GM18870 (cell line): ENCODE results near the gene GALK2.
"Not testable (repeated sequence)": the region's sequence is repeated elsewhere in the genome, so short reads cannot be mapped to it uniquely, and the experiment has no call there.

Experiments used
- ATAC-seq: cut with Tn5 transposase; IDR thresholded peaks from one replicate; pipeline ENCODE4 v1.9.1; 2021; ENCODE audit warnings: moderate library complexity; ENCODE audit not compliant: unreplicated experiment

GALK2 gene

DNA sequence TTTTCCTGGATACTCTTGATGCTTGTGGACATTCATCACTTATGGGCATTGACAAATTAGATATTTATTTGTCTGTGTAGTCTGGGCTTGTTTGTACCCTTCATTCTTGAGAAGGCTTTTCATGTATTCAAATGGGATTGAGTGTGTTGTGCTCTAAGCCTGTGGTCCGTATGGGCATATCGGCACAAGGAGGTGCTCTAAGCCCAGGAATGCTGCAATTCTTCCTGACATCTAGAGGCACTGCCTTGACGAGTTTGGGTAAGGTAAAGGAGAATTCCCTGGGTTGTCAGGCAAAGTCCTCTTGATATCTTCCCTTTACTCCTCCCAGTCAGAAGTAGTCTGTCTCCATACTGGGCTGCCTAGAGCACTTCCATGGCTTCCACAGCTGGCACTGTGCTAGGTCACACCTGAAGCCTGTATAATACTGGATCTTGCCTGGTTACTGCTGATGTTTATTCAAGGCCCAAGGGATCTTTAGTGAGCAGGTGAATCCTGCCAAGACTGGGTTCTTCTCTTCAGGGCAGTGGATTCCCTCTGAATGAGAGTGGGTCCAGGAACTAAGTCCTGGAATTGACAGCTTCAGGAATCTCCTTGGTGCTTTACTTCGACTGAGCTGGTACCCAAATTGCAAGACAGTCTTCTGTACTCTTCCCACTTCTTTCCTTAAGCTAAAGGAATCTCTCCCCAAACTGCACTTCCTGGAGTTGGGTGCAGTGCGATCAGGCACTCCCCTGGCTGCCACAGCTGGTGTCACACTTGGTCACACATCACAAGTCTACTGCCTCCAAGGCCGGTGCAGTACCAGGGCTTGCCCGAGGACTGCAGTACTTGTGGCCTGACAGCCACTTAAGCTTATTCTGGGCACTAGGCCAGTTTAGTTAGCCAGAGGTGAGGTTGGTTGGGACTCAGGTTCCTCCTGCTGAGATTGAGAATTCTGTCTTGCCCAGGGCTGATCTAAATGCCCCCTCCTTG lies 46.0 kb downstream of the GALK2 start:
- peak; percentile 98 for ATAC-seq

GRCh38 chr15:49223536-49224274 lies 53.7 kb downstream of the GALK2 start:
- ATAC-seq, result no peak

DNA sequence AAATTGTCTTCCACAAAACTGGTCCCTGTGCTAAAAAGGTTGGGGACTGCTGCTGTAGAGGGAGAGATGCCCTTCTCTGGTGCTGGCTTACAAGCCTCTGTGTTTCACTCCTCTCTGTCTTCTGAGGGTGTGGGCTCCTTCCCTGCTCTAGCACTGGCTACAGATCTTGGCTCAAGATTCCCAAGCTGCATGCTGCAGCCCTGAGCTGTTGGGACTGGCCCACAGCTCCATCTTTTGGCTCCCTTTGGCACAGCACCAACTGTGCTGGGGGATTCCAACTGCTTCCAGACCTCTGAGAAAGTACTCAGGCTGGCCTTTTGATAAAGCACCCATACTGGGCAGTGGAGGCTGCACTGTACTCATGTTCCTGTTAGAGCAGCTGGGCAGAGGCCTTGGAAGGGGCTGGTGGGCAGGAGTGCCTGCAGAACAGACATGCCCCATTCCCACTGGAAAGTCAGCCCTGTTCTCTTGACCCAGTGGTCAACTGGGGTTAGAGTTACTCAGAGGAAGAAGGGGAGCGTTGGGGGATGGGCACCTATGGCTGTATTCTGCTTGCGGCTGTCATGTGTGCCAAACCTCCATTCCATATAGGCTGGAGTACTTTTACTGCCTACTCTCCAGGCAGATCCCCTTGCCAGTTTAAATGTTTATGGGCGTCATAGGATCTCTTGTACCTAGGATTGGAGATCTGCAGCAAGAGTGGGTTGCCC lies 55.7 kb downstream of the GALK2 start:
- ATAC-seq, result no peak

DNA sequence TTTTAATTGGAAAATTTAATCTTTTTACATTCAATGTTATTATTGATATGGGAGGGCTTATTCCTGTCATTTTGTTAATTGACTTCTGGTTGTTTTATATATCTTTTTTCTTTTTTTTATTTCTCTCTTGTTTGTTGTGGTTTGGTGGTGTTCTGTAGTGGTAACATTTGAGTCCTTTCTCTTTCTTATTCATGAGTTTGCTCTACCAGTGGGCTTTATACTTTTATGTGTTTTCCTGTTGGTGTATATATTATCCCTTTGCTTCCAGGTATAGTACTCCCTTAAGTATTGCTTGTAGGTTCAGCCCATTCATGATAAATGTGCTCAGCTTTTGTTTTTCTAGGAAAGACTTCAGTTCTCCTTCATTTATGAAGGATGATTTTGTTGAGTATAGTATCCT lies 57.6 kb downstream of the GALK2 start:
- ATAC-seq, result no peak

DNA sequence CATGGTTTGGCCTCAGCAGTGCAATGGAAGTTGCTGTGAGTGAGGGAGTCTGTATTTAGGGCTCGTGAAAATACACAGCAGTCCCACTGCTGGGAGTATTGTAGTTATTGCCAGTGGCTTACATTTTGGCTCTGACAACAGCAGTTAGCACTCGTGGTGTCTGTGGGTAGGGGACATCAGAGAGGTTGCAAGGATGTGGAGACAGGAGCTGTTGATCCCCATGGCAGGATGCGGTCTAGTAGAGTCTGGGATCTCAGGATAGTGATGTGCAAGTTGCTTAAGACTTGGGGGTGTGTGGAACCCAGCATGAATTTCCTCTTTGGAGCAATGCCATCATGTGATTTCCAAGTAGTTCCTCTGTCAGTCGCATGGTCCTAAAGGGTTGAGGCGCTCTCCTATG lies 59.9 kb downstream of the GALK2 start:
- ATAC-seq, result no peak

GRCh38 chr15:49232236-49232806 lies 62.3 kb downstream of the GALK2 start:
- no peak for ATAC-seq

DNA sequence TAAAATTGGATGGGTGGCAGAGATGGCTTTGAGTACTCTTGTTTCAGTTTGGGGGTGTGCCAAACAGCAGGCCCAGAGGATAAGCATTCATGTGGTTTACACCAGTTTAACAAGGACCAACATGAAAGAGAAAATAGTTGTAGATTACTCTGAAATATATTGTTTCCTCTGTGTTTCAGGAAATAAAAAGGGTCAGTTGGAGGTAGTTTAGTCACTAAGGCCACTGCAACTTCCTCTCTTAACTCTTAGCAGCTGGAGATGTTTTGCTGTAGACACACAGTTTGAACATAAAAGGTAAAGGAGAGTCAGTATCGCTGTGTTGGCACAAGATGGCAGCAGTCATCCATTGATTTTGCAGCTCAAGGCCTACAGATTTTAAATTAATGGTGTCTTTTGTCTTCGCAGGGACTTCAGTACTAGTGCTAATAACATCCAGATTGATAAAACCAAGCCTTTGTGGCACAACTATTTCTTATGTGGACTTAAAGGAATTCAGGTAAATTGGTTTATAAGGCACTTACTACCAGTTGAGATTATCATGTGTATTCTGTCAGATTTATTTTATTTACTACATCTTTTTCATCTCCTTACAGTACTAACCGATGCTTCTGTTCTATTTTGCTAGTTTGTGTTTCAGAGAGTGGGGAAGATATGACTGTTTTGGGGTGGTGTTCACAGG lies 65.5 kb downstream of the GALK2 start:
- ATAC-seq, result peak; percentile 91

DNA sequence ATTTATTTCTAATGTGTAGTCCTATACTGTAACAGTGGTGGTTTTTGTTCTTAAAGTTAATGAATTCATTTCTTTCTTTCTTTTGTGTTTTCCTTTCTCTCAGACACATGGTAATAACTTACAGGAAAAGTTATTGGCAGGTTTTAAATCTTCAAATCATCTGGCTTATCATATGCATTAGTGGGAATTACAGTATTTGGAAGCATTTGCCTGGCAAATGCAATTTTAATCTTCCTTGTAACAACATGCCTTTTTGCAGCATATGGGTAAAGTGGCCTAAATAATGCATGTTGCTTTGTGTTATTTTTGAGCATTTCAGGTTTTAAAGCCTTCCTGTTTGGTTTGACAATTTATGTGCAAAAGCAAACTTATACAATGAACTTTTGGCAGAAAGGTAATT lies 66.8 kb downstream of the GALK2 start:
- no peak for ATAC-seq

DNA sequence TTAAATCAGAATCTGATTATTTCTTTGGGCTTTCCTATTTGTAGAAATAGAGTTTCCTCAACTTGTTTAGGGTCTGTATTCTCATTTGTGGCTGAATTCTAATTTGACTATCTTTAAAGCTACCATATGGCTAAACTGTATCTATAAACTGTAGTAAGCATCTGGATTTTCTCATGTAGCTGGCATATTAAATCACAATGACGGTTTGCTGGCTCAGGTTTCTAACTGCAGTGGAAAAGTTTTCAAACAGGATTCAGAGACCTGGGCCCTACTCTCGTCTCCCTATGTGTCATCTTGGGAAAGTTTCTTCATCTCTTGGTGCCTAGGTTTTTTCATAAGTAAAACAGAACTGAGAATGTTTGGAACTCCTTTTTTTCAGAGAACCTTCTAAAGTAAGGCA lies 68.3 kb downstream of the GALK2 start:
- no peak for ATAC-seq

DNA sequence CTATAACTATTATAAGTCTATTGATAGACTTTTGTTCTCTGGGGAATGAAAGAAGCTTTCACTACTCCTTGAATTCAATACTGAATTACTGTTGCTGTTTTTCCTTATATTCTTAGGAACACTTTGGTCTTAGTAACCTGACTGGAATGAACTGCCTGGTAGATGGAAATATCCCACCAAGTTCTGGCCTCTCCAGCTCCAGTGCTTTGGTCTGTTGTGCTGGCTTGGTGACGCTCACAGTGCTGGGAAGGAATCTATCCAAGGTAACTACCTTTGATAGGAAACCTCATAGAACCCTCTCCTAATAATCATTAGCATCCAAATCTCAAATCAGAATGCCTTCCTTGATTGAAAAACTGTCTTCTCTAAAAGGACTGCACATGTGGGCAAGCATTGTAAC lies 69.1 kb downstream of the GALK2 start:
- ATAC-seq, result no peak

GRCh38 chr15:49242820-49243219 lies 72.8 kb downstream of the GALK2 start:
- no peak for ATAC-seq

DNA sequence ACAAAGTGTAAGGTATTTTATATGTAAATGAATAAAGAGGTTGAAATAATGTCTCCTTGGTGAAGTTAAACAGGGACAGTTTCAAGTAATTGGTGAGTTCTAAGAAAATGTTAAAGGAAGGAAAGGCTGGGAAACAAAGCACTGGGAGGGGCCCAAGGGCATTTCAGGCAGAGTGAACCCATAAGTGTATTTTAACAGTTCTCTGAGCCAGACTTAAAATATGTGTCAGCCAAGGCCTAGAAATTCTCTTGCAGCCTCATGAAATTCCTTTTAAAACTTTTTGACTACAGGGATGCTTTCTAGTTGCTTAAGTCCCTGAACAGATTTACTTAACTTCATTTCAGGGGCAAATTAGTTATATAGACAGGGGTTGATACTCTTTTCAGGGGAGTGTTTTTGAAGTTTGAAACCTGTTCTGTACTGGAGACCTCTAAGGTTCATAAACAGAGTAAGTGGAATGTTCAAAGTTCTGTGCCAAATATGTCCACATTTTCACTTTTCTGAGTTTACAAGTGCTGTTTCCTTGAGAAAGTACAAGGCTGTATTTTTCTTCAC lies 77.6 kb downstream of the GALK2 start:
- ATAC-seq, result no peak

DNA sequence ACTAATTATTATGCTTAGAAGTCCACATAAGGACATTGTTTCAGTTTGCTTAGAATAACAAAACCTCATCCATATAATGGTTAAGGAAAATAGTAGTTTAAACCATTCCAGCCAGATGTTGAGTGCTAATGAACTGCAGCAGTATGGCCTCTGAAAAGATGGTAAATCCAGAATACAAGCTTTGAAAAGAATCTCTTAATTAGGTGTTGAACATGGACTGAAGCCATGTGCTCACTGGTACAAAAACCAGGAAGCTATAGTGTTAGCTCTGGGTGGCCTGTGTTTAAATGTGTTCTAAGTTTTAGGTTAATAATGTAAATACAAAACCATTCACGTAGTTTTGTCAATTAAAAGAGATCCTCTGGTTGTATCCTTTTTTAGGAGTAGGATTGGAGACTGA lies 78.2 kb downstream of the GALK2 start:
- ATAC-seq, result no peak

DNA sequence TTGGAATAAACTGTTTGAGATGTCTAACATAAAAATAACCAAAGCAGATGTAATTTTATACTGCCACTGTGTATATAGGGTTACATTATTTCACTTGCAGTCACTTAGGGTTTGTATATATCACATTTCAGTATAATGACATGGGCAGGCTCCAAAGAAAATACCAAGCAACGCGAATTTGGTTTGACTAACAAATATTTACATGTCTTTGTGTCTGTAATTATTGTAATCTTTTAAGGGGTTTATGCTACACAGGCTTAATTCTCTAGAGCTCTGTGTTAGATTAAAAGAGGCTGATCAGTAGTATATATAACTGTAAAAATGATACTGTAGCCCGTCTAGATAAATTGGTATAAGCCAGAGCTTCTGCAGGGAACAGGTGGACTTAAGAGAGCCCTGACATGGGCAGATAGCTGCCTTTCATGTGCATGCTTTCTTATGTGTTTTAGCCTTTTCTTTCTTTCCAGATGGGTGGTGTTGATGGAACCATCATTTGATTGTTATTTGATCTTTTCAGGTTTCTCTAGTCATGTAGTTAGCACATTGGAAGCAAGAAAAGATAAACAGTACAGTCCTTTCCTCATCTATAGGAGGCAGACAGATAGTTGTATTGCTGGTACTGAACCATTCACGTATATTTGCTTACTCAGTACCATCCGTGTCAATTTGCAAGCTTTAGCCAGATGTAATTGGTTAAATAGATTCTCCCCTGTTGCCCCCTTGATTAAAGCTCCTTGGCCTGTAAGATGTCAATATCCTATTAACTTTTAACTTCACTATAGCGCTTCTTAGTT lies 86.1 kb downstream of the GALK2 start:
- no peak for ATAC-seq

GRCh38 chr15:49265117-49265516 lies 95.1 kb downstream of the GALK2 start:
- not testable (repeated sequence) for ATAC-seq

DNA sequence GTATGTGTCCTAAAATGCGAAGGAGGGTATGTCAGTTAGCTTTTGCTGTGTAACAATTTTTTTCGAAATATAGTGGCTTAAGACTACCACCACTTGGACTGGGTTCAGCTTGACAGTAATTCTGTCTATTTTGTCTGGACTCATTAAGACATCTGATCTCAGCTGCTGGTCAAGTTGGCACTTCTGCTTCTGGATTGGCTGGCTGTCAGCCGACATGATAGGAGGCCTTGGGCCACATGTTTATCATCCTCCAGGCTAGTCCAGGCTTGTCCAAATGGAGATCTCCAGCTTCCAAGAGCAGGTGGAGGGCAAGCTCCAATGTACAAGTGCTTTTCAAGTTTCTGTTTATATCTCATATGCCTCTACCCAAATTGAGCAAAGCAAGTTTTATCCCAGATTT lies 95.9 kb downstream of the GALK2 start:
- ATAC-seq, result no peak

DNA sequence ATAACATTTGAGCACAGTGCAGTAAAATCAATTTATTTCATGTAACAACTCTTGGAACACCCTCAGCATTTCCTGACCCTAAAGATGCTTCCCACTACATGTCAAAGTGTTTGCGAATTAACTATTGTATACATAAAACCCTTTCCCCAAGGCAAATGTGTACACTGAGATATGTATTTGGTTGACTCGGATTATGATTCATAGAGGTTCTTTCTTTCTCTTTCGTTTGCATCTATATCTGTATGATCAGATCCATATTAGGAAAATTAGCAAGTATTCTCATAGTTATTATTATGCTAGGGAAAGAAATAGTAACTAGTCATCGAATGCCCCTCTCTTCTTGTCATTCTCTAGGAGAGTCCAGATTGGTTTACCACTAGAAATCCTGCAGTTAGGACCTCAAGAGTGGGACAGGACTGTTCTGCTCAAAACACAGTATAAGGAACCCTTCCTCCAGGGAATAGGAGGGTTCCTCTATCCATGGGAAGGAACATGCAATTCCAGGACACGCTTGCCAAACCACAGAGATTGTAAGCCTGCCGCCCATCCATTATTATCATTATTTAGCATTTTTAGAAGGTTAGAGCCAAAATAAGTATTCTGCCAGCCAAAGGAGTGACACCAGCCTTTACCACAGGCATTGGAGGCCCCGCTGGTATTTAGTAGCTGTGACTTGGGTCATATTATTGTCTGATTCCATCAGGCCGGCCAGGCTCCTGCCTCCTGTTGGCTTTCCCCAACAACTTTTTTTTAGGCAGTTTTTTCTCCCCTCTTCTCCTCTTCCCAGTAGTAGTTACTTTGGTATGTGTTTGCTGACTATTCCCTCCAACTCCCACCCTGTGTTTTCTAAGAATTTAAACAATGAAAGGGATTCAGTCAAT lies 100.7 kb downstream of the GALK2 start:
- ATAC-seq, result no peak

DNA sequence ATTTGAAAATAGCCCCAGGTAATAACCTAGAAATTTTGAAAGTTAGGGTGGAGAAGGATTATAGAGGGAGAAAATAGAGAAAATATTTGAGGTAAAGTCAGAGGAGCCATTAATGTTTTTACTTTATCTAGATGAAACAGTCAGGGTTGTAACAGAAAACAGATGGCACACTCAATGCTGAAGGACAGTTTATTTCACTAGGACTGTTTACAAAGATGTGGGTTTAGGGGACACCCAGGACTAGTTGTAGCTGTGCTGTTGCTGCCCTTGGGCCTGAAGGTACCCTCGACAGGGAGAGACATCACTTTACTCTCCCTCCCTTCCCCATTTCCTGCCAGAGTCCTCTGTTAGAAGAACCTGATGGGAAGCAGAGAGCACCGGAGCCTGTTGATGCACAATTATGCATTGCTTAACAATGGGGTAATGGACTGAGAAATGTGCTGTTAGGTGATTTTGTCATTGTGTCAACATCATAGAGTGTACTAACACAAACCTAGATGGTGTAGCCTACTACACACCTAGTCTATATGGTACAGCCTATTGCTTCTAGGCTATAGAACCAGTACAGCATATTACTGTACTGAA lies 103.8 kb downstream of the GALK2 start:
- no peak for ATAC-seq
